HG03565 (cell line): ENCODE data around the gene HMGN1.
"Not testable (repeated sequence)": the region's sequence is repeated elsewhere in the genome, so short reads cannot be mapped to it uniquely, and the experiment has no call there.

Experiments
- ATAC-seq: cut with Tn5 transposase; IDR thresholded peaks from one replicate; pipeline ENCODE4 v1.9.1; 2021; ENCODE audit warnings: mild to moderate bottlenecking, moderate library complexity; ENCODE audit not compliant: unreplicated experiment

HMGN1 gene, protein sequence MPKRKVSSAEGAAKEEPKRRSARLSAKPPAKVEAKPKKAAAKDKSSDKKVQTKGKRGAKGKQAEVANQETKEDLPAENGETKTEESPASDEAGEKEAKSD

DNA sequence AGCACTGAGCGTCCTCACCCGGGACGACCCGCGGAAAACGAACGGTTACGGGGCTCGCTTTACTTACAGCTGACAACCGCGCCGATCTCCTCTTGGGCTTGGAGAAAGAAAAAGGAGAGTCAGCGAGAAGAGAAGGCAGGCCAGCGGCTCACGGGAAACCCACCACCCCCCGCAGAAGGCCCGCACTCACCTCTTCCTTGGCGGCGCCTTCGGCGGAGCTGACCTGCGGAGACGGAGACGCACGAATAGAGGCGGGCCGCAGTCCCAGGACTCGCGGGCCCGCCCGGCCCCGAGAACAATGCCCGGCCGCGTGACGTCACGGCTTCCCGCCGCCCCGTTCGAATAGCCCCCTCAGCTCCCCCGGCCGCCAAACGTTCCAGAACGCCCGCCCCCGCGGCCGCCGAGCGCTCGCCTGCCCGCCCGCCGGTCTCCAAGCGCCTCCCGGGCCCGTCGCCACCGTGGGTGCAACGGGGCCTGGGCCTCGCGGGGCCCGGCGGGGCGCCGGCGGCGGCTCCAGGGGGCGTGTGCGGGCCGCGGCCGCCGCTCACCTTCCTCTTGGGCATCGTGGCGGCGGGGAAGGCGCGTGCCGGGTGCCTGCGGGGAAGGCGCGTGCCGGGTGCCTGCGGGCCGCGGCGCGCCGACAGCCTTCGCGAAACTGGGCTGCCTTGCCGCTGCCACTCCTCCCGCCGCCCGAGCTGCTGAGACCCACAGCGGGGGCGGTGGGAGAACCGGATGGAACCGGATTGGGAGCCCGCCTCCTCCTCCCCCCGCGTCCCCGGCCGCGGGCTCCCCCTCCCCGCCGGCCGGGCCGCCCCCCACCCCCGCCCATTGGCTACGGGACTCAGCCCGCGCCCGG is at the start of gene HMGN1:
TSS of gene HMGN1 (minus strand) at position 734 of the 856 bp plus-strand sequence. CDS start at position 563, 171 bp downstream.
- ATAC-seq: peak; percentile 41

GRCh38 chr21:39397646-39398385 is 48.9 kb upstream of the HMGN1 start:
- no peak for ATAC-seq

GRCh38 chr21:39392981-39393380 is 44.1 kb upstream of the HMGN1 start:
- ATAC-seq: no peak

DNA sequence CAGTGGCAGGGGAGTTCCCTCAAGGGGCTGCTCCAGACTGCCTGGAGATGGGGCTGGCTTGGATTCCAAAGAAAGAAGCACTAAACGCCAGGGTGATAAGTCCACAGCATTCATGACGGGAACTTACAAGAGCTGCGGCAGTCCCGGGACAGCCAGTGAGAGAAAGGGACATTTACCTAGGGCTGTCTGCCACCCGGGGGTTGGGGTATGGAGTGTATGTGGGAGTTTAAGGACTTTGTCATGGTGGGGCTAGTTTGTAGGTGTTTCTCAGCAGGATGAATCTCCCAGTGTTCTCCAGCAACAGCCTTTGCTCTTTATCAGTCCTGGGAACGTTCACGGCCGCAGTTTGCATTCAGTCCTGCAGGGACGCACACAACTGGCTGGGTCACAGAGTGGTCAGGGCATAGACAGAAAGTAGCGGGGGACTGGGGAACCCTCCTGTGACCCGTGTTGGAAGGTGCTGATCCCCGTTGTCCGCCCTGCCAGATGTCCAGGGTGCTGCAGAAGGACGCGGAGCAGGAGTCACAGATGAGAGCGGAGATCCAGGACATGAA is 41.4 kb upstream of the HMGN1 start:
- ATAC-seq: no peak

DNA sequence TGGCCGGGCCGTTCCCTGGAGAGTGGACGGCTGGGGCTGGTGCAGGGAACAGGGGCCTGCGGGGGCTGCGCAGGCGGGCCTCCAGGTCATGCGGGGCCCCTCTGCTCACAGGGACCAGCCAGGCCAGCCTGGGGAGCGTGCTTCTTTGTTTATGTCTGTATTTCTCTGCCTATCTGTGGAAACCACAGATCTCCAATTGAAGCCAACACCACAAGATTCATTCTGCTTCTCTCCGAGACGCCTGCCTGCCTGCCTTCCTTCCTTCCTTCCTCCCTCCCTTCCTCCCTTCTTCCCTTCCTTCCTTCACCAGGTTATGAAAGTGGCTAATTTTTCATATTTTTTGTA is 39.9 kb upstream of the HMGN1 start:
- ATAC-seq: no peak

GRCh38 chr21:39388038-39388810 is 39.3 kb upstream of the HMGN1 start:
- ATAC-seq: peak; percentile 79

- ATAC-seq: no peak
These were observed 38.7 kb upstream of the HMGN1 start for GRCh38 chr21:39387461-39388037.

GRCh38 chr21:39386899-39387298 is 38.0 kb upstream of the HMGN1 start:
- no peak for ATAC-seq

- ATAC-seq: no peak
These were observed 37.3 kb upstream of the HMGN1 start for GRCh38 chr21:39386194-39386593.

GRCh38 chr21:39385299-39386145 is 36.6 kb upstream of the HMGN1 start:
- no peak for ATAC-seq

DNA sequence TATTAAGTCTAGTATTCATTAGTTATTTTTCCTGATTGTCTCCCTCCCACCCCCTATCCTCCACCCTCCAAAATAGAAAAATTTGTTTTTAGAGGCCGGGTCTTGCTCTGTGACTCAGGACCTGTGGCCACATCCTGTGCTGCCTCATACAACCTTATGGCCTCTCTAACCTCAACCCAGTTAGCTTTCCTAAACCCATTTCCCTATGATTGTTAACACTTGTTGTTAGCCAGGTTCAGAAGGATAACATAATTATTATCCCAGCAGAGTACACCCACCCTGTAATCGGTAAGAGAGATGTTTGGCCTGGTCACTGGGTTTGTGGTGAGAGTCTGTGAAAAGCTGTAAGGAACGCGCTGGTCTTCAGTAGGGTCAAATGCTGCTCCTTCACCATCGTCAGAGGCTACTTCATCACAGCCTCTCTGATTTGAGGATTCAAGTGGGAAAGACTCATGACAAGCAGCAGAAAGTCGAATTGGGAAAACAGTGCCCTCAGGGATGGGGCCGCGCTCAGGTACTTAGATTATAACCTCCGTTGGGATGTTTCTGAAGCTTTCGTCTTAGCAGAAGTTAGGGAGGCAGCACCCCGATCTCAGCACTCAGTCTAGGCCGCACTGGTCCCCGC is 35.9 kb upstream of the HMGN1 start:
- ATAC-seq: no peak

DNA sequence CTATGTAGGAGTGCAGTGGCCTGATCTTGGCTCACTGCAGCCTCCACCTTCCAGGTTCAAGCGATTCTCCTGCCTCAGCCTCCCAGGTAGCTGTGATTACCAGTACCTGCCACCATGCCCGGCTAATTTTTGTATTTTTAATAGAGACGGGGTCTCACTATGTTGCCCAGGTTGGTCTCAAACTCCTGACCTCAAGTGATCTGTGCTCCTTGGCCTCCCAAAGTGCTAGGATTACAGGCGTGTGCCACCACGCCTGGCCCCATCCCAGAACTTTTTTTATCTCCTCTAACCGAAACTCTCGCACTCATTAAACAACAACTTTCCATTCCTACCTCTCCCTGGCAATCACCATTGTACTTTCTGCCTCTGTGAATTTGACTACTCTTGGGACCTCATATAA is 33.2 kb upstream of the HMGN1 start:
- not testable (repeated sequence) for ATAC-seq

- no peak for ATAC-seq
These were observed 32.1 kb upstream of the HMGN1 start for GRCh38 chr21:39381009-39381408.

- ATAC-seq: peak; percentile 95
These were observed 31.4 kb upstream of the HMGN1 start for GRCh38 chr21:39379986-39380891.

- ATAC-seq: no peak
These were observed 28.7 kb upstream of the HMGN1 start for GRCh38 chr21:39377444-39378050.

DNA sequence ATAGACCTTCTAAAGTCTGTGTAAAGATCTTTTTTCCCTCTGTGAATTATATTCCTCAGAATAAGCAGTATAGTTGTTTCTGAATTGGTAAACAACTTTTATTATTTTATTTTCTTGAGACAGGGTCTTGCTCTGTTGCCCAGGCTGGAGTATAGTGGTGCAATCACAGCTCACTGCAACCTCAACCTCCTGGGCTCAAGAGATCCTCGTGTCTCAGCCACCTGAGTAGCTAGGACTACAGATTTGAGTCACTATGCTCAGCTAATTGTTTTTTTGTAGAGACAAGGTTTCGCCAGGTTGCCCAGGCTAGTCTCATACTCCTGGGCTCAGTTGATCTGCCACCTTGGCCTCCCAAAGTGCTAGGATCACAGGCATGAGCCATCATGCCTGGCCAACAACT is 26.6 kb upstream of the HMGN1 start:
- ATAC-seq: no peak

DNA sequence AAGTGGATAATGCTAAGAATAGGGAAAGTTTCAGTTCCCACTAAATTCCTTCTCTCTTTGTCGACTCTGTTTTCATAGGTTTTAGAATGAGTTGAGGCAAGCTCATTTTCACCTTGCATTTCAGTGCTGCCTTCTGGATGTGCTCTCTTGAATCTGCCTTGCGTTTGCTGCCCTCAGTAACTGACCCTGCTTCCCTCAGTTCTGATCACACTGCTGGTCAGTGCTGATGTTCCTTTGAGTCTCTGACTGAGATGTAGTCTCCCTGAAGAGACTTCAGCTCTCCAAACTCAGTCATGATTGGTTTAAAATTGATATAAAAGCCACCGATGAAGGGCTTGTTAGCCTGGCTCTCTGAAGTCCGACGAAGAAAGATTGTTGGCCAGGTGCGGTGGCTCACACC is 25.2 kb upstream of the HMGN1 start:
- ATAC-seq: no peak

DNA sequence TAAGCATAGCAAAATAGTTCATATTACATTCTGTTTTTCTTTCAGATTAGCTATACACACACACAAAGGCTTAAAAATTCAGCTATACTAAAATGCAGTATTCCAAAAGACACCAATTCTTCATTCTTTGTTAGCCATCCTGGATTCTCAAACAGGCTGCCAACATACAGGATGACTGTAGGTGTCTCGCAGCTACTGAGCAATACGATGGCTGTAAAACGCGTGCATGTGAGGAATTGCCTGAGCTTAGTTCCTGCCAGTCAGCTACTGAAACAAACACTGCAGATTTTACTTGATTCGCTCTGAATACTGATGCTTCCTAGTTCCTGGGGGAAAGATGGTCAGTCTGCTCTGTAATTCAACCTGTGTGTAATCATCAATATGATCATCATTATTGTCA is 24.7 kb upstream of the HMGN1 start:
- ATAC-seq: peak; percentile 51
